ENCODE measurements around the gene SLC25A26. TPM values are rescaled to one million over a fixed set of nuclear protein-coding genes. Genes with fewer than 3 reads are reported as not detected.

SLC25A26 gene
- total RNA-seq, 1 donor from 2014 or later, result 23.2 TPM

DNA sequence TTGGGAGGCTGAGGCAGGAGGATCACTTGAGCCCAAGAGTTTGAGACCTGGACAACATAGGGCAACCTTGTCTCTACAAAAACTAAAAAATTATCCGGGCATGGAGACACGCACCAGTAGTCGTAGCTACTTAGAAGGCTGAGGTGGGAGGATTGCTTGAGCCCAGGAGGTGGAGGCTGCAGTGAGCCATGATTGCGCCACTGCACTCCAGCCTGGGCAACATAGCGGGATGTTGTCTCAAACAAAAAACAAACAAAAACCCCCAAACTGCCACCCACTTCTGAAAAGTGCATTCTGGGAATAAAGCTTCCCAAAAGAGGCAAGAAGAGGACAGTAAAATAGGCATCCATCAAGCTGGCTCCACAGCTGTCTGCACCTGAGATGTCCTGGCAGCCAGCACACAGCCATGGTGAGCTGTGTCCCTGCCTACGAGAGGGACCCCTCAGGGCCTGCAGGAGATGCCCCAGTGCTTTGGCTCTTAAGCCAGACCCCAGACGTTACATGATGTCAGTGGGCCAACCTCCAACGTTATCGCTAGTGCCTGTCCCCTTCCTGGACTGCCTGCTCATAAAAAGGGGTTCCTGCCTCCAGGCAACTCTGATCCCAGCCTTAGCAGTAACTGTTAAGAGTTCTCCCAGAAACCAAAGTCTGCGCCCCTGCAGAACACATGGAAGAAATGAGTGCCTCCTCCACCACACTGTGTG, 178.9 kb downstream of the SLC25A26 start:
- ChIA-PET POLR2A (interaction anchor here (0.6 kb wide), 1 partner anchor 292 kb away, joined by 3 read pairs; no protein-coding TSS in a partner anchor), CTCF (interaction anchor here (1.2 kb wide), 1 partner anchor 415 kb away, joined by 3 read pairs; no protein-coding TSS in a partner anchor)
- Mint-ChIP-seq H3K4me3 (no peak overlapping the region), H3K4me1 (peaks cover 2% of the 10 kb centered on the region), H3K27me3 (no peaks in the 10 kb centered on the region), H3K27ac (no peak overlapping the region), H3K36me3 (ENCODE audit: low read depth) (no peaks in the 10 kb centered on the region), H3K9me3 (no peaks in the 10 kb centered on the region)
- TF ChIP-seq, protein P1, sequence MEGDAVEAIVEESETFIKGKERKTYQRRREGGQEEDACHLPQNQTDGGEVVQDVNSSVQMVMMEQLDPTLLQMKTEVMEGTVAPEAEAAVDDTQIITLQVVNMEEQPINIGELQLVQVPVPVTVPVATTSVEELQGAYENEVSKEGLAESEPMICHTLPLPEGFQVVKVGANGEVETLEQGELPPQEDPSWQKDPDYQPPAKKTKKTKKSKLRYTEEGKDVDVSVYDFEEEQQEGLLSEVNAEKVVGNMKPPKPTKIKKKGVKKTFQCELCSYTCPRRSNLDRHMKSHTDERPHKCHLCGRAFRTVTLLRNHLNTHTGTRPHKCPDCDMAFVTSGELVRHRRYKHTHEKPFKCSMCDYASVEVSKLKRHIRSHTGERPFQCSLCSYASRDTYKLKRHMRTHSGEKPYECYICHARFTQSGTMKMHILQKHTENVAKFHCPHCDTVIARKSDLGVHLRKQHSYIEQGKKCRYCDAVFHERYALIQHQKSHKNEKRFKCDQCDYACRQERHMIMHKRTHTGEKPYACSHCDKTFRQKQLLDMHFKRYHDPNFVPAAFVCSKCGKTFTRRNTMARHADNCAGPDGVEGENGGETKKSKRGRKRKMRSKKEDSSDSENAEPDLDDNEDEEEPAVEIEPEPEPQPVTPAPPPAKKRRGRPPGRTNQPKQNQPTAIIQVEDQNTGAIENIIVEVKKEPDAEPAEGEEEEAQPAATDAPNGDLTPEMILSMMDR (IDR thresholded peaks at IDR 0.05), result no peak
- intact Hi-C loops (cut with micrococcal nuclease), result no loop called here
- ATAC-seq (ENCODE audit: low read depth) (no peak), DNase-seq (no peak)

DNA sequence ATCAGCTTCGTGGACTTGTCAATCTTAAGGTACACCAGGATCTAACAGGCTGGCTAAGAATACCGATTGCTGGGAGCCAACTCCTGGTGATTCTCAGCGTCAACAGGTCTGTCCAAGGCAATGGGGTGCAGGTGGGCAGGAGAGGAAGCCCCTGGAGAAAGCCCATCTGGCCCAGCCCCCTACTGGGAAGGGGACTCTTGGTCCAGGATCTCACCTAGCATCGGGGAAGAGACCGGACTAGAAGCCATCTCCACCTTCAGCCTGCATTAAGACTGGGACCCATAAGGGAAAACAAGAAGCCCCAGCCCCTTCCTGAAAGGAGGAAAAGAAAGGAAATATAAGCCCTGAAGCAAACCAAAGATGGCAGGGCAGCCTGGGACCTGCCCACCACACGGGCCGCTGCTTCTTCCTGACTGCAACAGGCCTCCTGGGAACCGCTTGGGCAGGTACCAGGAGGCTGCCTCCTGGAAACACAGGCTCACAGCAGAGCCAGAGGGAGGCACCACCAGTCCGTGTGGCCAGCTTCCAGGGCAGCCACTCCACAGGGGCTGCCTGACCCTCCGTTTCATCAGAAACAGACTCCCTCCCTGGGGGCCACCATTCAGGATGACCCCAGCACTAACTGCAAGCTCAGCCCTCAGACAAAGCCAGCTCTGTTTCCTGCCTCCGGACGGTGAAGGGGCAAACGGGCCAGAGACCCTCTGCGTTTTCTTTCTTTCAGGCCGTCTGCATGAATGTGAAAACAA, 179.8 kb downstream of the SLC25A26 start:
- no peaks in the 10 kb centered on the region for H3K27me3 Mint-ChIP-seq
- TF ChIP-seq, protein P1 (IDR thresholded peaks at IDR 0.05), result no peak
- POLR2A ChIA-PET, result no interaction called here
- CTCF ChIA-PET, result no interaction called here
- no peaks in the 10 kb centered on the region for H3K4me1 Mint-ChIP-seq
- no peak for ATAC-seq (ENCODE audit: low read depth)
- intact Hi-C loops (cut with micrococcal nuclease), result no loop called here
- DNase-seq, result no peak
- H3K4me3 Mint-ChIP-seq, result no peak overlapping the region
- no peaks in the 10 kb centered on the region for H3K36me3 Mint-ChIP-seq (ENCODE audit: low read depth)
- no peak overlapping the region for H3K27ac Mint-ChIP-seq
- no peaks in the 10 kb centered on the region for H3K9me3 Mint-ChIP-seq

DNA sequence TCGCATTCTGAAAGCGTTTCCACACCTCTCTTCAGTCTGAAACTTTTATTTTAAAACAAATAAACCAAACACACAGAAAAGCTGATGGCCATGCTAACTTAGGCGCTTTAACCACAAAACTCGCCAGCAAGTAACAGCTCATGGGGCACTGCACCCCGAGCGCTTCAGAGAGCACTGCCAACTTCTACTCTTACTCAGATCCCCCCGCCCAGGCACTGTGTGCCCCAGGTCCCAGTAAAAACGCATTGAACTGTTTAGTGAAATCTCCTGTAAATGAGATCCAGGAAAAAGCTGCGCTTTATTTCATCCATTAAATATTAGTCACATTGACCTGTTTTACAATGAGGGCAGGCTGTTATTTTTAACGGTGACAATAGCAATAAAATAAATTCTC, 180.4 kb downstream of the SLC25A26 start:
- no peak overlapping the region for H3K4me3 Mint-ChIP-seq
- no peak for ATAC-seq (ENCODE audit: low read depth)
- TF ChIP-seq, protein P1 (IDR thresholded peaks at IDR 0.05), result no peak
- POLR2A ChIA-PET, result no interaction called here
- H3K9me3 Mint-ChIP-seq, result no peaks in the 10 kb centered on the region
- no peaks in the 10 kb centered on the region for H3K27me3 Mint-ChIP-seq
- no peak overlapping the region for H3K27ac Mint-ChIP-seq
- DNase-seq, result no peak
- H3K36me3 Mint-ChIP-seq (ENCODE audit: low read depth), result no peaks in the 10 kb centered on the region
- CTCF ChIA-PET, result no interaction called here
- intact Hi-C loops (cut with micrococcal nuclease), result no loop called here
- H3K4me1 Mint-ChIP-seq, result no peaks in the 10 kb centered on the region

DNA sequence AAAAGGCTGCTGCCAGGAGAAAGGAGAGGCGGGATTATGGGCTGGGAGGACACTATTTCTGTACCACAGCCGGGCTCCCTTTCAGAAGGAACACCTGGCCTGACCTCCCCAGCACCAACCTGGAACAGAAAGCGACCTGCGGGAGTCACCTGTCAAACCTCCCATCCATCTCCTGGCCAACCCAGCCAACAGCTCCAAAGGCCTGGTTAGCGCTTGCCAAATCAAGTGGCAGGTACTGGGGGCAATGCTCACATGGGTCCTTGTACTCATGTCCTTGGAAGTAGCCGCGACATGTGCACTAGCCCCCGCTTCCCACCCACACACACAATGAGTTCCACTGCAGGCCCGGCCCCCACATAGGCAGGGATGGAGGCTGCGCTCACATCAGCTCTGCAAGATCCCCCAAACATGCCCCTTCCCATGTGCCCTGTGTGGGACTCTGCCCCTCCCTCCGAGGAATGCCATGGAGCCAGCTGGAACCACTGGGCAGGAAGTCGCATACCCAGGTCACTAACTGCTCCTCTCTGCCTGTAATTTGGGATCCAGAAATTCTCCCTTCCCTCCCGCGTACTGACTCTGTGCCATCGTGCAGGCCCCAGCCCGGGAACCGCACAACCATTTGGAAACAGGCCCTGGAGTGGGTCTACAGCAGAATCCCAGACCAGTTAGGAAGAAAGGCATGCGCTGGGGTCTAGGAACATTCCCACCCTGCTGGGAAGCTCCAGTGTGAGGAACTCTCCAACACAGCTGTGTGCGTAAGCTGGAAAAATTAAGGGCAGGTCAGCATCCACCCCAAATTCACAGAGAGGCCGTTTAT, 181.1 kb downstream of the SLC25A26 start:
- Mint-ChIP-seq H3K36me3 (ENCODE audit: low read depth) (no peaks in the 10 kb centered on the region), H3K4me3 (no peak overlapping the region), H3K27me3 (no peaks in the 10 kb centered on the region), H3K4me1 (no peaks in the 10 kb centered on the region), H3K27ac (no peak overlapping the region), H3K9me3 (no peaks in the 10 kb centered on the region)
- CTCF ChIA-PET, result no interaction called here
- POLR2A ChIA-PET, result no interaction called here
- no peak for ATAC-seq (ENCODE audit: low read depth)
- TF ChIP-seq, protein P1 (IDR thresholded peaks at IDR 0.05), result no peak
- no peak for DNase-seq
- intact Hi-C loops (cut with micrococcal nuclease), result no loop called here

Data from activated B cell treated with CpG ODN at 0.5 μM for 24 hours (primary cell).